ENCODE results near the gene EXOC6B. TPM values are rescaled to one million over a fixed set of nuclear protein-coding genes. Genes with fewer than 3 reads are reported as not detected.

Gene EXOC6B
- total and polyA plus RNA-seq, 2 of the 8 experiments (the other 6 are each of a cell fraction or from before 2014, with no cell fraction given) = 13.5 to 33.0 TPM

DNA sequence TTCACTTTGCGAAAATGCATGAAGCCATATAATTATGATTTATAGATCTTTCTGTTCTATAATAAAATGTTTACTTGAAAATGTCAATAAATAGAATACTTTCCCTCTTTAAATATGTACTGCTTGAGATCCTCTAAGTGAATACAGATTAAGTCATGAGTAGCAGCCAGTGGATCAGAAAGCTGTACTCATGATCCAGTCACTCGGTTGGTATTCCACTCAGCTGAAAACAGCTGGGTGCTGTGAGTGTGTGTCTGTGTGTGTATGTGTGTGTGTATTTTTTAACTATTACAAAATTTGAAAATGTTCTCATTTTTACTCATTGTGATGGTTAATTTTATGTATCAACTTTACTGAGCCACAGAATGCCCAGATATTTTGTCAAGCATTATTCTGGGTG, 536.5 kb downstream of the EXOC6B start:
- H3K79me2 ChIP-seq (ENCODE audit: control insufficient read depth in 1 of 2, insufficient read depth in 2 of 2, low read length in 2 of 2) = no peaks in the 10 kb centered on the region
- no peak overlapping the region for H3K9ac ChIP-seq (replicated peaks in 1 of 4; ENCODE audit: extremely low read depth in 1 of 4, low read depth in 3 of 4, low read length in 3 of 4)
- H2AFZ ChIP-seq (ENCODE audit: low read length) = no peak overlapping the region
- FAIRE-seq (no peak), DNase-seq (ENCODE audit: low read depth in 1 of 2, low spot score in 2 of 2) (no peak)
- WGBS, 2 experiments (ENCODE audit: extremely low coverage in 1 of 2, insufficient coverage in 1 of 2, insufficient read length in 1 of 2, insufficient replicate concordance in 2 of 2, low coverage in 1 of 2, low lambda C conversion rate in 2 of 2, missing lambda C conversion rate in 1 of 2) = 88% methylated on average over 2 of the region's 2 CpGs; no CpG with 5 or more reads in 1 of the 2 experiments
- no peaks in the 10 kb centered on the region for H3K9me3 ChIP-seq (ENCODE audit: insufficient read depth in 2 of 2, low read depth in 1 of 2, low read length in 1 of 2)
- H3K23me2 ChIP-seq (ENCODE audit: low read depth, low read length) = no peaks in the 10 kb centered on the region
- H3K23ac ChIP-seq (ENCODE audit: insufficient read length) = no peak overlapping the region
- H2BK120ac ChIP-seq (replicated peaks; ENCODE audit: low read depth, low read length) = no peak overlapping the region
- no peak overlapping the region for H3K56ac ChIP-seq (replicated peaks; ENCODE audit: insufficient read length, low read depth, low read length)
- no peak overlapping the region for H3K27ac ChIP-seq (ENCODE audit: low read depth, low read length)
- no peak overlapping the region for H3K4me3 ChIP-seq (ENCODE audit: extremely low read depth in 1 of 4, insufficient read depth in 2 of 4, low read depth in 3 of 4, low read length in 4 of 4)
- H3K4ac ChIP-seq (replicated peaks; ENCODE audit: insufficient read length, low read depth, low read length) = no peak overlapping the region
- no peak overlapping the region for H4K5ac ChIP-seq (ENCODE audit: insufficient read length, low read depth, low read length)
- no peak overlapping the region for H2BK15ac ChIP-seq (ENCODE audit: low read length)
- CTCF ChIA-PET (ENCODE audit: partially characterized antibody) = no interaction called here
- no peak overlapping the region for H2BK5ac ChIP-seq (ENCODE audit: low read depth, low read length)
- H3K14ac ChIP-seq (ENCODE audit: insufficient read length) = no peak overlapping the region
- H4K91ac ChIP-seq (replicated peaks; ENCODE audit: insufficient read length, low read length) = no peak overlapping the region
- no peak overlapping the region for H2BK12ac ChIP-seq (ENCODE audit: low read depth, low read length)
- peaks cover 0 to 2% of the 10 kb centered on the region in 2 experiments for H4K20me1 ChIP-seq (replicated peaks in 1 of 2; ENCODE audit: control insufficient read depth in 1 of 2, insufficient read depth in 2 of 2, low read length in 2 of 2)
- POLR2A ChIA-PET (ENCODE audit: partially characterized antibody) = no interaction called here
- H3K36me3 ChIP-seq (ENCODE audit: control insufficient read depth in 2 of 4, insufficient read depth in 4 of 4, low read length in 3 of 4) = no peaks in the 10 kb centered on the region
- no peaks in the 10 kb centered on the region for H3K79me1 ChIP-seq (ENCODE audit: low read depth, low read length)
- no peaks in the 10 kb centered on the region for H3K27me3 ChIP-seq (replicated peaks in 1 of 4; ENCODE audit: control insufficient read depth in 3 of 4, extremely low read depth in 1 of 4, insufficient read depth in 3 of 4, low read length in 3 of 4)
- H3K4me1 ChIP-seq (replicated peaks in 1 of 4; ENCODE audit: control insufficient read depth in 3 of 4, insufficient read depth in 4 of 4, low read length in 3 of 4) = no peaks in the 10 kb centered on the region
- H3K4me2 ChIP-seq (ENCODE audit: insufficient read depth in 1 of 2, low read depth in 2 of 2, low read length in 2 of 2) = no peak overlapping the region
- no peak overlapping the region for H3K18ac ChIP-seq (ENCODE audit: extremely low read depth, low read length)
- no peak overlapping the region for H2BK20ac ChIP-seq (ENCODE audit: low read length)
- H4K8ac ChIP-seq (ENCODE audit: extremely low read depth, insufficient read depth, low read length) = no peak overlapping the region
- H2AK5ac ChIP-seq (ENCODE audit: low read depth, low read length) = no peak overlapping the region
- no peak for TF ChIP-seq CHD2 (IDR thresholded peaks at IDR 0.05; ENCODE audit: low read length)
- no peak for TF ChIP-seq SRF (IDR thresholded peaks at IDR 0.05; ENCODE audit: low read depth, low read length)
- TF ChIP-seq EP300 (IDR thresholded peaks at IDR 0.05; ENCODE audit: borderline replicate concordance in 1 of 2, low read depth in 2 of 2, low read length in 2 of 2) = no peak
- TF ChIP-seq TAF7 (optimal IDR thresholded peaks at IDR 0.05; ENCODE audit: borderline replicate concordance, low read depth, low read length) = no peak
- TF ChIP-seq SIN3A (conservative IDR thresholded peaks at IDR 0.05 in 1 of 2, IDR thresholded peaks at IDR 0.05 in 1 of 2; ENCODE audit: low read depth in 1 of 2, low read length in 2 of 2) = no peak
- TF ChIP-seq GTF2F1 (IDR thresholded peaks at IDR 0.05; ENCODE audit: borderline replicate concordance, low read depth, low read length) = no peak
- no peak for TF ChIP-seq POLR2AphosphoS5 (IDR thresholded peaks at IDR 0.05; ENCODE audit: low read depth, low read length)
- TF ChIP-seq CREB1 (IDR thresholded peaks at IDR 0.05) = no peak
- no peak for TF ChIP-seq BCL11A (IDR thresholded peaks at IDR 0.05; ENCODE audit: low read depth in 2 of 2, low read length in 2 of 2)
- TF ChIP-seq SIRT6 (IDR thresholded peaks at IDR 0.05; ENCODE audit: low read length) = no peak
- TF ChIP-seq, protein P1, sequence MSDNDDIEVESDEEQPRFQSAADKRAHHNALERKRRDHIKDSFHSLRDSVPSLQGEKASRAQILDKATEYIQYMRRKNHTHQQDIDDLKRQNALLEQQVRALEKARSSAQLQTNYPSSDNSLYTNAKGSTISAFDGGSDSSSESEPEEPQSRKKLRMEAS (IDR thresholded peaks at IDR 0.05) = no peak
- TF ChIP-seq, protein P2, sequence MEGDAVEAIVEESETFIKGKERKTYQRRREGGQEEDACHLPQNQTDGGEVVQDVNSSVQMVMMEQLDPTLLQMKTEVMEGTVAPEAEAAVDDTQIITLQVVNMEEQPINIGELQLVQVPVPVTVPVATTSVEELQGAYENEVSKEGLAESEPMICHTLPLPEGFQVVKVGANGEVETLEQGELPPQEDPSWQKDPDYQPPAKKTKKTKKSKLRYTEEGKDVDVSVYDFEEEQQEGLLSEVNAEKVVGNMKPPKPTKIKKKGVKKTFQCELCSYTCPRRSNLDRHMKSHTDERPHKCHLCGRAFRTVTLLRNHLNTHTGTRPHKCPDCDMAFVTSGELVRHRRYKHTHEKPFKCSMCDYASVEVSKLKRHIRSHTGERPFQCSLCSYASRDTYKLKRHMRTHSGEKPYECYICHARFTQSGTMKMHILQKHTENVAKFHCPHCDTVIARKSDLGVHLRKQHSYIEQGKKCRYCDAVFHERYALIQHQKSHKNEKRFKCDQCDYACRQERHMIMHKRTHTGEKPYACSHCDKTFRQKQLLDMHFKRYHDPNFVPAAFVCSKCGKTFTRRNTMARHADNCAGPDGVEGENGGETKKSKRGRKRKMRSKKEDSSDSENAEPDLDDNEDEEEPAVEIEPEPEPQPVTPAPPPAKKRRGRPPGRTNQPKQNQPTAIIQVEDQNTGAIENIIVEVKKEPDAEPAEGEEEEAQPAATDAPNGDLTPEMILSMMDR (IDR thresholded peaks at IDR 0.05; ENCODE audit: control extremely low read depth in 1 of 3, insufficient read depth in 1 of 3, low read depth in 1 of 3, low read length in 3 of 3) = no peak
- no peak for TF ChIP-seq ASH2L (IDR thresholded peaks at IDR 0.05; ENCODE audit: low read length)
